Lower lobe of right lung (tissue), 2 donors: ENCODE data around the gene DCBLD1. TPM values are rescaled to one million over a fixed set of nuclear protein-coding genes. Genes with fewer than 3 reads are reported as not detected.

Experiments
- ATAC-seq, 2 donors: fragments of 200-7000 bp; cut with Tn5 transposase; one replicate each; pipeline ENCODE4 v1.9.1; 2020 to 2022; ENCODE audit warnings: mild to moderate bottlenecking in 2 of 2, moderate library complexity in 2 of 2
- DNase-seq: peaks from one replicate; pipeline ENCODE4 v3.0.0-alpha.2; 2020
- H3K27ac ChIP-seq: fragments of 200-600 bp; one replicate; pipeline ENCODE4 v1.8.0; 2022
- H3K27me3 ChIP-seq: fragments of 200-600 bp; one replicate; pipeline ENCODE4 v1.8.0; 2022; ENCODE audit warnings: low read depth
- H3K36me3 ChIP-seq: fragments of 200-600 bp; one replicate; pipeline ENCODE4 v1.8.0; 2022; ENCODE audit warnings: mild to moderate bottlenecking
- H3K4me1 ChIP-seq: fragments of 200-600 bp; one replicate; pipeline ENCODE4 v1.8.0; 2022
- H3K4me3 ChIP-seq: fragments of 200-600 bp; one replicate; pipeline ENCODE4 v1.8.0; 2022; ENCODE audit warnings: mild to moderate bottlenecking
- H3K9me3 ChIP-seq: fragments of 200-600 bp; one replicate; pipeline ENCODE4 v1.8.0; 2022
- CTCF ChIP-seq: fragments of 200-600 bp; IDR thresholded peaks from one replicate; pipeline ENCODE4 v1.8.0; 2022; ENCODE audit warnings: antibody characterized with exemption, mild to moderate bottlenecking
- intact Hi-C: fragments of 100-400 bp; cut with DNase I; formaldehyde crosslinking; loops from one replicate; pipeline ENCODE4 v1.11.0; 2022
- total RNA-seq: library from RNA; stranded (reverse); fragmentation: NEBNext Ultra II Directional; extraction: Animal tissue kit (Norgen Biotek cat#: 25700); gene quantifications from one replicate; pipeline ENCODE4 v1.2.1, GENCODE V29; 2021
- donor health status: DM: no; HTN: yes; CAD: no; lungs with severe emphysema.

Gene DCBLD1
- total RNA-seq, 1 donor from 2014 or later, result 18.3 TPM

GRCh38 chr6:117568831-117569410 is 86.4 kb downstream of the DCBLD1 start:
- intact Hi-C loops, result no loop called here
- Histone ChIP-seq H3K4me1 (no peaks in the 10 kb centered on the region), H3K9me3 (no peaks in the 10 kb centered on the region), H3K27ac (no peak overlapping the region), H3K4me3 (no peak overlapping the region), H3K27me3 (no peaks in the 10 kb centered on the region), H3K36me3 (peaks cover 83% of the 10 kb centered on the region)
- ATAC-seq, result no peak
- TF ChIP-seq CTCF, result no peak
- no peak for DNase-seq

GRCh38 chr6:117573006-117573680 is 90.7 kb downstream of the DCBLD1 start:
- intact Hi-C loops, result no loop called here
- no peak for TF ChIP-seq CTCF
- Histone ChIP-seq H3K9me3 (no peaks in the 10 kb centered on the region), H3K27ac (no peak overlapping the region), H3K36me3 (peaks cover 71% of the 10 kb centered on the region), H3K27me3 (no peaks in the 10 kb centered on the region), H3K4me3 (no peak overlapping the region), H3K4me1 (no peaks in the 10 kb centered on the region)
- ATAC-seq (no peak), DNase-seq (no peak)

GRCh38 chr6:117574198-117574597 is 91.7 kb downstream of the DCBLD1 start:
- DNase-seq, result no peak
- Histone ChIP-seq H3K36me3 (peaks cover 69% of the 10 kb centered on the region), H3K4me3 (no peak overlapping the region), H3K27me3 (no peaks in the 10 kb centered on the region), H3K4me1 (no peaks in the 10 kb centered on the region), H3K9me3 (no peaks in the 10 kb centered on the region), H3K27ac (no peak overlapping the region)
- TF ChIP-seq CTCF, result no peak
- intact Hi-C loops, result no loop called here
- ATAC-seq, result no peak

GRCh38 chr6:117585647-117586046 is 103.2 kb downstream of the DCBLD1 start:
- H3K4me1 ChIP-seq, result no peaks in the 10 kb centered on the region
- no peaks in the 10 kb centered on the region for H3K27me3 ChIP-seq
- DNase-seq, result no peak
- no peaks in the 10 kb centered on the region for H3K9me3 ChIP-seq
- intact Hi-C loops, result no loop called here
- peaks cover 21% of the 10 kb centered on the region for H3K36me3 ChIP-seq
- no peak for TF ChIP-seq CTCF
- no peak for ATAC-seq
- no peak overlapping the region for H3K27ac ChIP-seq
- no peak overlapping the region for H3K4me3 ChIP-seq

GRCh38 chr6:117590447-117590846 is 108.0 kb downstream of the DCBLD1 start:
- ATAC-seq (no peak), DNase-seq (no peak)
- no peaks in the 10 kb centered on the region for H3K27me3 ChIP-seq
- no peak for TF ChIP-seq CTCF
- H3K4me3 ChIP-seq, result no peak overlapping the region
- peaks cover 21% of the 10 kb centered on the region for H3K36me3 ChIP-seq
- no peaks in the 10 kb centered on the region for H3K9me3 ChIP-seq
- intact Hi-C loops, result no loop called here
- no peaks in the 10 kb centered on the region for H3K4me1 ChIP-seq
- no peak overlapping the region for H3K27ac ChIP-seq
